Thyroid gland (tissue), 4 donors: ENCODE data around the gene SLC9A1.

Experiments
- CTCF ChIP-seq, 6 experiments: fragments of 200-600 bp in 3 of 6; fragments of 450-650 bp in 3 of 6; sonication (generic) in 3 of 6; IDR thresholded peaks; one replicate each; pipeline ENCODE4 v1.5.1; 2016 to 2019; ENCODE audit warnings: antibody characterized with exemption in 6 of 6, mild to moderate bottlenecking in 2 of 6, inconsistent platforms in 1 of 6, moderate library complexity in 1 of 6
- POLR2A ChIP-seq, 2 donors: fragments of 450-650 bp; IDR thresholded peaks; one replicate each; pipeline ENCODE4 v1.6.1; 2017; ENCODE audit warnings: antibody characterized with exemption in 2 of 2, mild to moderate bottlenecking in 2 of 2, moderate library complexity in 1 of 2

- TF ChIP-seq CTCF (IDR thresholded peaks at IDR 0.05) (no peak), POLR2A (IDR thresholded peaks at IDR 0.05) (no peak)
These were observed 64.0 kb downstream of the SLC9A1 start for GRCh38 chr1:27090911-27091310.
